A673 (cell line): ENCODE data around the gene FSIP1. TPM values are rescaled to one million over a fixed set of nuclear protein-coding genes. Genes with fewer than 3 reads are reported as not detected.

Experiments used
- BruUV-seq: library from RNA; stranded (reverse); fragments of 400-500 nt; replicated peaks from 2 replicates; lab custom pipeline; 2021; lab: Mats Ljungman, UMichigan
- CTCF ChIA-PET: fragments of 300-600 bp; sonication (Branson Sonifier 250); formaldehyde crosslinking; loops from one replicate; lab custom pipeline; 2022; ENCODE audit warnings: antibody characterized with exemption; lab: Charles Lee
- POLR2A ChIA-PET: fragments of 300-600 bp; sonication (Branson Sonifier 250); formaldehyde crosslinking; loops from one replicate; lab custom pipeline; 2022; ENCODE audit warnings: antibody characterized with exemption; ENCODE audit not compliant: low non-redundant PET; lab: Charles Lee
- DNase-seq: peaks from one replicate; pipeline ENCODE4 v3.0.0-alpha.2; 2015; ENCODE audit warnings: low spot score
- H3K27ac ChIP-seq: fragments of 200-600 bp; sonication (generic); 2 replicates; pipeline ENCODE4 v1.5.1; 2016; ENCODE audit warnings: mixed run types, low read depth, mild to moderate bottlenecking, mixed read lengths, antibody characterized with exemption, low read length; ENCODE audit not compliant: poor library complexity, severe bottlenecking
- H3K27me3 ChIP-seq: fragments of 200-600 bp; sonication (generic); replicated peaks from 2 replicates; pipeline ENCODE4 v1.6.1; 2017; ENCODE audit warnings: mixed run types, low read depth, mild to moderate bottlenecking, mixed read lengths, antibody characterized with exemption, low read length; ENCODE audit not compliant: insufficient read depth, poor library complexity
- H3K36me3 ChIP-seq: fragments of 200-600 bp; sonication (generic); 2 replicates; pipeline ENCODE4 v1.6.1; 2016; ENCODE audit warnings: mixed run types, mild to moderate bottlenecking, mixed read lengths, antibody characterized with exemption, low read length; ENCODE audit not compliant: insufficient read depth, poor library complexity, severe bottlenecking
- H3K4me1 ChIP-seq: fragments of 200-600 bp; sonication (generic); 2 replicates; pipeline ENCODE4 v1.6.1; 2017; ENCODE audit warnings: mixed run types, mild to moderate bottlenecking, mixed read lengths, antibody characterized with exemption, low read length; ENCODE audit not compliant: insufficient read depth, poor library complexity, severe bottlenecking
- H3K4me3 ChIP-seq: fragments of 200-600 bp; sonication (generic); 2 replicates; pipeline ENCODE4 v1.5.1; 2016; ENCODE audit warnings: low read depth, mixed run types, mild to moderate bottlenecking, mixed read lengths, low read length; ENCODE audit not compliant: poor library complexity, severe bottlenecking
- H3K9me3 ChIP-seq: fragments of 200-600 bp; sonication (generic); 2 replicates; pipeline ENCODE4 v1.6.1; 2016; ENCODE audit warnings: mixed run types, low read depth, mild to moderate bottlenecking, mixed read lengths, antibody characterized with exemption, low read length; ENCODE audit not compliant: poor library complexity, severe bottlenecking
- CTCF ChIP-seq: fragments of 300-800, 200-600 bp; sonication (generic); conservative IDR thresholded peaks from 2 replicates; pipeline ENCODE4 v1.5.1; 2017; ENCODE audit warnings: low read depth, mild to moderate bottlenecking, antibody characterized with exemption, low read length, moderate library complexity, mixed read lengths
- EZH2 ChIP-seq: fragments of 200-600 bp; sonication (generic); IDR thresholded peaks from 2 replicates; pipeline ENCODE4 v1.6.1; 2017; ENCODE audit warnings: borderline replicate concordance, low read depth, mild to moderate bottlenecking, mixed read lengths, antibody characterized with exemption, low read length; ENCODE audit not compliant: poor library complexity, severe bottlenecking
- intact Hi-C: fragments of 100-400 bp; cut with micrococcal nuclease; formaldehyde crosslinking; loops from one replicate; pipeline ENCODE4 v1.10.0; 2022; ENCODE audit not compliant: unreplicated experiment
- total RNA-seq: library from RNA; stranded (reverse); gene quantifications from 2 replicates; pipeline ENCODE4 v1.2.3, GENCODE V29; 2021

The FSIP1 gene
- total RNA-seq, 1 experiment from 2014 or later = 0.37 TPM

GRCh38 chr15:39777496-39777895 lies 5.1 kb downstream of the FSIP1 start:
- Histone ChIP-seq H3K36me3 (no peaks in the 10 kb centered on the region), H3K4me1 (no peaks in the 10 kb centered on the region), H3K4me3 (no peak overlapping the region), H3K9me3 (peaks cover 5% of the 10 kb centered on the region), H3K27ac (no peak overlapping the region), H3K27me3 (no peaks in the 10 kb centered on the region)
- no peak for DNase-seq
- CTCF ChIA-PET = no interaction called here
- no peak for TF ChIP-seq EZH2
- TF ChIP-seq CTCF = no peak
- intact Hi-C loops = no loop called here
- no TSS peak for BruUV-seq
- POLR2A ChIA-PET = no interaction called here

GRCh38 chr15:39776068-39776467 lies 6.6 kb downstream of the FSIP1 start:
- Histone ChIP-seq H3K4me3 (no peak overlapping the region), H3K27me3 (no peaks in the 10 kb centered on the region), H3K9me3 (peaks cover 2% of the 10 kb centered on the region), H3K4me1 (no peaks in the 10 kb centered on the region), H3K27ac (no peak overlapping the region), H3K36me3 (no peaks in the 10 kb centered on the region)
- no peak for DNase-seq
- TF ChIP-seq CTCF (no peak), EZH2 (no peak)
- intact Hi-C loops = no loop called here
- ChIA-PET CTCF (no interaction called here), POLR2A (no interaction called here)
- no TSS peak for BruUV-seq

GRCh38 chr15:39774688-39775267 lies 7.9 kb downstream of the FSIP1 start:
- BruUV-seq = no TSS peak
- POLR2A ChIA-PET = no interaction called here
- CTCF ChIA-PET = no interaction called here
- Histone ChIP-seq H3K36me3 (no peaks in the 10 kb centered on the region), H3K4me1 (no peaks in the 10 kb centered on the region), H3K27me3 (no peaks in the 10 kb centered on the region), H3K9me3 (no peaks in the 10 kb centered on the region), H3K27ac (no peak overlapping the region), H3K4me3 (no peak overlapping the region)
- DNase-seq = no peak
- intact Hi-C loops = no loop called here
- no peak for TF ChIP-seq CTCF
- TF ChIP-seq EZH2 = no peak
